ENCODE measurements around the gene PLCXD3. TPM values are rescaled to one million over a fixed set of nuclear protein-coding genes. Genes with fewer than 3 reads are reported as not detected.

The PLCXD3 gene
- total RNA-seq, 1 experiment from 2014 or later = not detected

- H3K27me3 Mint-ChIP-seq (ENCODE audit: insufficient read depth, unreplicated experiment) = no peaks in the 10 kb centered on the region
- no peaks in the 10 kb centered on the region for H3K36me3 Mint-ChIP-seq (ENCODE audit: insufficient read depth, unreplicated experiment)
- no peak for DNase-seq (ENCODE audit: unreplicated experiment)
- H3K27ac Mint-ChIP-seq (ENCODE audit: low read depth, unreplicated experiment) = no peak overlapping the region
- no peaks in the 10 kb centered on the region for H3K9me3 Mint-ChIP-seq (ENCODE audit: unreplicated experiment)
- no peak overlapping the region for H3K4me3 Mint-ChIP-seq (ENCODE audit: unreplicated experiment)
- TF ChIP-seq CTCF (IDR thresholded peaks at IDR 0.05; ENCODE audit: unreplicated experiment) = no peak
- POLR2A ChIA-PET = no interaction called here
- H3K4me1 Mint-ChIP-seq (ENCODE audit: insufficient read depth, unreplicated experiment) = no peaks in the 10 kb centered on the region
- CTCF ChIA-PET = no interaction called here
- intact Hi-C loops (cut with micrococcal nuclease) = no loop called here
- BruUV-seq (replicated peaks) = no TSS peak
Measured at GRCh38 chr5:41364346-41364745, 146.1 kb downstream of the PLCXD3 start.

- BruUV-seq (replicated peaks) = no TSS peak
- POLR2A ChIA-PET = no interaction called here
- H3K4me1 Mint-ChIP-seq (ENCODE audit: insufficient read depth, unreplicated experiment) = no peaks in the 10 kb centered on the region
- no peaks in the 10 kb centered on the region for H3K9me3 Mint-ChIP-seq (ENCODE audit: unreplicated experiment)
- H3K27me3 Mint-ChIP-seq (ENCODE audit: insufficient read depth, unreplicated experiment) = no peaks in the 10 kb centered on the region
- intact Hi-C loops (cut with micrococcal nuclease) = no loop called here
- no peak for DNase-seq (ENCODE audit: unreplicated experiment)
- CTCF ChIA-PET = interaction anchor here (0.5 kb wide), 1 partner anchor 16 kb away, joined by 4 read pairs; no protein-coding TSS in a partner anchor
- no peak overlapping the region for H3K27ac Mint-ChIP-seq (ENCODE audit: low read depth, unreplicated experiment)
- H3K4me3 Mint-ChIP-seq (ENCODE audit: unreplicated experiment) = no peak overlapping the region
- H3K36me3 Mint-ChIP-seq (ENCODE audit: insufficient read depth, unreplicated experiment) = no peaks in the 10 kb centered on the region
- no peak for TF ChIP-seq CTCF (IDR thresholded peaks at IDR 0.05; ENCODE audit: unreplicated experiment)
Measured at GRCh38 chr5:41363343-41363986, 146.9 kb downstream of the PLCXD3 start.

GRCh38 chr5:41356786-41357185 is 153.6 kb downstream of the PLCXD3 start:
- H3K36me3 Mint-ChIP-seq (ENCODE audit: insufficient read depth, unreplicated experiment) = no peaks in the 10 kb centered on the region
- peaks cover 8% of the 10 kb centered on the region for H3K9me3 Mint-ChIP-seq (ENCODE audit: unreplicated experiment)
- no peaks in the 10 kb centered on the region for H3K27me3 Mint-ChIP-seq (ENCODE audit: insufficient read depth, unreplicated experiment)
- BruUV-seq (replicated peaks) = no TSS peak
- no peak for TF ChIP-seq CTCF (IDR thresholded peaks at IDR 0.05; ENCODE audit: unreplicated experiment)
- H3K27ac Mint-ChIP-seq (ENCODE audit: low read depth, unreplicated experiment) = no peak overlapping the region
- ChIA-PET CTCF (interaction anchor here (1.1 kb wide), 1 partner anchor 9 kb away, joined by 8 read pairs; no protein-coding TSS in a partner anchor), POLR2A (interaction anchor here (0.9 kb wide), 1 partner anchor 9 kb away, joined by 3 read pairs; no protein-coding TSS in a partner anchor)
- intact Hi-C loops (cut with micrococcal nuclease) = no loop called here
- H3K4me1 Mint-ChIP-seq (ENCODE audit: insufficient read depth, unreplicated experiment) = no peaks in the 10 kb centered on the region
- H3K4me3 Mint-ChIP-seq (ENCODE audit: unreplicated experiment) = no peak overlapping the region
- DNase-seq (ENCODE audit: unreplicated experiment) = no peak

- Mint-ChIP-seq H3K4me3 (ENCODE audit: unreplicated experiment) (no peak overlapping the region), H3K4me1 (ENCODE audit: insufficient read depth, unreplicated experiment) (no peaks in the 10 kb centered on the region), H3K27me3 (ENCODE audit: insufficient read depth, unreplicated experiment) (peaks cover 13% of the 10 kb centered on the region), H3K9me3 (ENCODE audit: unreplicated experiment) (peaks cover 8% of the 10 kb centered on the region), H3K36me3 (ENCODE audit: insufficient read depth, unreplicated experiment) (no peaks in the 10 kb centered on the region), H3K27ac (ENCODE audit: low read depth, unreplicated experiment) (no peak overlapping the region)
- intact Hi-C loops (cut with micrococcal nuclease) = no loop called here
- ChIA-PET POLR2A (no interaction called here), CTCF (interaction anchor here (0.7 kb wide), 1 partner anchor 32 kb away, joined by 3 read pairs; no protein-coding TSS in a partner anchor)
- DNase-seq (ENCODE audit: unreplicated experiment) = no peak
- TF ChIP-seq CTCF (IDR thresholded peaks at IDR 0.05; ENCODE audit: unreplicated experiment) = no peak
- BruUV-seq (replicated peaks) = no TSS peak
Measured at GRCh38 chr5:41349846-41350245, 160.6 kb downstream of the PLCXD3 start.

Measured in MCF 10A (cell line).